ENCODE data around the gene XIRP1.
A peak's percentile ranks its signal among the peaks of the same experiment; 100 is the strongest.

XIRP1 gene

GRCh38 chr3:39154280-39155021 is 37.9 kb downstream of the XIRP1 start:
- TF ChIP-seq CTCF (conservative IDR thresholded peaks at IDR 0.05; ENCODE audit: low read length) (no peak), EZH2phosphoT487 (IDR thresholded peaks at IDR 0.05; ENCODE audit: borderline replicate concordance) (no peak)
- H3K27me3 ChIP-seq (ENCODE audit: insufficient read depth, low read length, poor library complexity, severe bottlenecking) = no peaks in the 10 kb centered on the region
- peaks cover 36% of the 10 kb centered on the region for H3K4me1 ChIP-seq (ENCODE audit: insufficient read depth, low read length, poor library complexity, severe bottlenecking)
- no peak overlapping the region for H3K9ac ChIP-seq (ENCODE audit: low read depth, low read length, poor library complexity, severe bottlenecking)
- H3K9me3 ChIP-seq (ENCODE audit: insufficient read depth, low read depth, low read length) = no peaks in the 10 kb centered on the region
- H3K4me2 ChIP-seq (ENCODE audit: low read depth, low read length, poor library complexity, severe bottlenecking) = no peak overlapping the region
- peaks cover 14% of the 10 kb centered on the region for H4K20me1 ChIP-seq (ENCODE audit: insufficient read depth, low read length, poor library complexity, severe bottlenecking)
- no peaks in the 10 kb centered on the region for H3K9me2 ChIP-seq (replicated peaks; ENCODE audit: low read depth, low read length)
- no peak overlapping the region for H2AFZ ChIP-seq (ENCODE audit: low read length)
- H3K36me3 ChIP-seq (ENCODE audit: insufficient read depth, low read length) = no peaks in the 10 kb centered on the region
- H3K79me2 ChIP-seq (ENCODE audit: insufficient read depth, low read length) = peaks cover 35% of the 10 kb centered on the region; the same call in 1 of the 2 replicates
- H3F3A ChIP-seq (ENCODE audit: low read depth) = no peaks in the 10 kb centered on the region
- no peak overlapping the region for H3K4me3 ChIP-seq (ENCODE audit: low read length, poor library complexity, severe bottlenecking)

DNA sequence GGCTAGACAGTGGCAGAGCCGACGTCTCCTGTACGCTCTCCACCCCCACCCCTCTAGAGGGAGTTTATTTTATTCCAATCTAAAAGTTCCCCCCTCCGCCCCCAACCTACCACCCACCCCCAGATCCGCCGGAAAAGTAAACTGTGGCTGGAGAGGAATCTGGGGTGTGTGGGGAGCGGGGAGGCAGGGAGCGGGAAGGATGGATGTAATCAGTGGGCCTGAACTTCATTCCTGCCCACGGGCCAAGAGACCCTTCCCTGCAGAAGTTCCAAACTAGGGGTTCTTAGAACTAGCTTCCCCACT is 38.5 kb downstream of the XIRP1 start:
- no peaks in the 10 kb centered on the region for H3K27me3 ChIP-seq (ENCODE audit: insufficient read depth, low read length, poor library complexity, severe bottlenecking)
- no peaks in the 10 kb centered on the region for H3K36me3 ChIP-seq (ENCODE audit: insufficient read depth, low read length)
- H3K79me2 ChIP-seq (ENCODE audit: insufficient read depth, low read length) = peaks cover 40% of the 10 kb centered on the region; the same call in 1 of the 2 replicates
- no peaks in the 10 kb centered on the region for H3F3A ChIP-seq (ENCODE audit: low read depth)
- peaks cover 14% of the 10 kb centered on the region for H4K20me1 ChIP-seq (ENCODE audit: insufficient read depth, low read length, poor library complexity, severe bottlenecking)
- H3K9ac ChIP-seq (ENCODE audit: low read depth, low read length, poor library complexity, severe bottlenecking) = no peak overlapping the region
- H3K9me2 ChIP-seq (replicated peaks; ENCODE audit: low read depth, low read length) = no peaks in the 10 kb centered on the region
- H2AFZ ChIP-seq (ENCODE audit: low read length) = no peak overlapping the region
- peaks cover 41% of the 10 kb centered on the region for H3K4me1 ChIP-seq (ENCODE audit: insufficient read depth, low read length, poor library complexity, severe bottlenecking)
- H3K9me3 ChIP-seq (ENCODE audit: insufficient read depth, low read depth, low read length) = no peaks in the 10 kb centered on the region
- TF ChIP-seq EZH2phosphoT487 (IDR thresholded peaks at IDR 0.05; ENCODE audit: borderline replicate concordance) = no peak
- no peak for TF ChIP-seq CTCF (conservative IDR thresholded peaks at IDR 0.05; ENCODE audit: low read length)
- H3K4me3 ChIP-seq (ENCODE audit: low read length, poor library complexity, severe bottlenecking) = peak overlapping the region; percentile 78
- no peak overlapping the region for H3K4me2 ChIP-seq (ENCODE audit: low read depth, low read length, poor library complexity, severe bottlenecking)

GRCh38 chr3:39150803-39151631 is 41.4 kb downstream of the XIRP1 start:
- H3K79me2 ChIP-seq (ENCODE audit: insufficient read depth, low read length) = peaks cover 63% of the 10 kb centered on the region; the same call in 1 of the 2 replicates
- H3K9me3 ChIP-seq (ENCODE audit: insufficient read depth, low read depth, low read length) = no peaks in the 10 kb centered on the region
- H3K4me2 ChIP-seq (ENCODE audit: low read depth, low read length, poor library complexity, severe bottlenecking) = peak overlapping the region; percentile 91
- H3K36me3 ChIP-seq (ENCODE audit: insufficient read depth, low read length) = peaks cover 3% of the 10 kb centered on the region; the same call in 1 of the 2 replicates
- no peaks in the 10 kb centered on the region for H3K27me3 ChIP-seq (ENCODE audit: insufficient read depth, low read length, poor library complexity, severe bottlenecking)
- H4K20me1 ChIP-seq (ENCODE audit: insufficient read depth, low read length, poor library complexity, severe bottlenecking) = peaks cover 14% of the 10 kb centered on the region
- H2AFZ ChIP-seq (ENCODE audit: low read length) = no peak overlapping the region
- no peaks in the 10 kb centered on the region for H3F3A ChIP-seq (ENCODE audit: low read depth)
- peaks cover 69% of the 10 kb centered on the region for H3K4me1 ChIP-seq (ENCODE audit: insufficient read depth, low read length, poor library complexity, severe bottlenecking)
- H3K9me2 ChIP-seq (replicated peaks; ENCODE audit: low read depth, low read length) = no peaks in the 10 kb centered on the region
- H3K4me3 ChIP-seq (ENCODE audit: low read length, poor library complexity, severe bottlenecking) = peak overlapping the region; percentile 78
- peak overlapping the region; percentile 78 for H3K9ac ChIP-seq (ENCODE audit: low read depth, low read length, poor library complexity, severe bottlenecking)
- TF ChIP-seq EZH2phosphoT487 (IDR thresholded peaks at IDR 0.05; ENCODE audit: borderline replicate concordance) (no peak), CTCF (conservative IDR thresholded peaks at IDR 0.05; ENCODE audit: low read length) (no peak)

All from Loucy (cell line).